AG08395 (cell line): ENCODE results near the gene TAF11L11.
"Not testable (repeated sequence)": the region's sequence is repeated elsewhere in the genome, so short reads cannot be mapped to it uniquely, and the experiment has no call there.

Source experiments
- DNase-seq: peaks from one replicate; pipeline ENCODE4 v3.0.0; 2012; ENCODE audit warnings: mixed read lengths, low spot score

Gene TAF11L11

DNA sequence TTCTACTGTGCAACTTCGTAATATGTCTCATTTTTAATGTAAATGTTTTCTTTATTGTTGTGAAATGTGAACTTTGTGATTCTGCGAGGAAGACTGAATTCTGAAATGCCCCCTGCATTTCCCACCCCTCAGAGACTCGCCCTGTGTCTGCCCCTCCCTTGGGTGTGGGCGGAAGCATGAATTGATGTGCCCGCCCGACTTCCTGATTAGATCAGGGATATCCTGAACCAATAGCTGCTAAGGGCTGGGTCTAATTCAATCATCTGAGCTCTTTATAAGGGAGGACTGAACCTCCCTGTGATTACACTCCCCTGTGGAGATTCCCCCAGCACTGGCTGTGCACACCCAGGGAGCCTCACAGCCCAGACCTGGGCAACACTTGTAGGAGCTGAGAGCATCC is at the start of gene TAF11L11:
TAF11L11 (plus strand) TSS at position 304 of the 400 bp plus-strand sequence.
- DNase-seq, result not testable (repeated sequence)

GRCh38 chr5:17585658-17586057 is 18.3 kb upstream of the TAF11L11 start, which contains the start of gene TAF11L7:
Gene TAF11L7 (minus strand): TSS chr5:17585758.
- not testable (repeated sequence) for DNase-seq

GRCh38 chr5:17590860-17591259 is 13.1 kb upstream of the TAF11L11 start, which contains the start of gene TAF11L8:
Gene TAF11L8 (minus strand): TSS chr5:17590960.
- DNase-seq, result not testable (repeated sequence)

DNA sequence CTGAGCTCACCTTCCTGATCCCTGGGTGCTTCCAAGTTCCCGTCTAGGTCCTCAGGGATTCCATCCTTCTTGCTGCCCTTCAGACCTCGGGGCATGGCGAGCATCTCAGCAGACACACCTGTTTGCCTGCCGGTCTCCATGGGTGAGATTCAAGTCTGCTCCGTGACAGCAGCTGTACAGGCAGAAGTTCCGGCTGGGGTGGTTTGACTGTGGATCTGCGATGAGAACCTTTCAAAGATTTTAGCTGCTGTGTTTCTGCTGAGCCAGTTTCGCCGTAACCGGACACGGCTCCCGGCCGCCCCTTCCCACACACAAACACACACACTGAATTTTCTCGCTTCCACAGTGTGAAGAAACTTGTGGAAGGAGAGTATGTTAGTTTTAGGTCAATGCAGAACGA is 9.7 kb upstream of the TAF11L11 start, which contains the start of gene TAF11L9:
TAF11L9 (minus strand) TSS at position 140 of the 400 bp plus-strand sequence.
- not testable (repeated sequence) for DNase-seq

GRCh38 chr5:17597728-17598127 is 6.3 kb upstream of the TAF11L11 start, which contains the start of gene TAF11L10:
Gene TAF11L10 (minus strand): TSS chr5:17597828.
- not testable (repeated sequence) for DNase-seq

GRCh38 chr5:17604951-17605350 is 968 bp downstream of the TAF11L11 start:
- no peak for DNase-seq

DNA sequence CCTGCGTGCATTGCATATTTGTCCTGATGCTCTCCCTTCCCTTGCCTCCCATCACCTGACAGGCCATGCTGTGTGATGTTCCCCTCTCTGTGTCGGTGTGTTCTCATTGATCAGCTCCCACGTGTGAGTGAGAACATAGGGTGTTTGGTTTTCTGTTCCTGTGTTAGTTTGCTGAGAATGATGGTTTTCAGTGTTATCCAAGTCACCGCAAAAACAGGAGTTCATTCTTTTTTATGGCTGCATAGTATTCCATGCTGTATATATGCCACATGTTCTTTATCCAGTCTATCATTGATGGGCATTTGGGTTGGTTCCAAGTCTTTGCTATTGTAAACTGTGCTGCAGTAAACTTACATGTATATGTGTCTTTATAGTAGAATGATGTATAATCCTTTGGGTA is 3.5 kb downstream of the TAF11L11 start:
- not testable (repeated sequence) for DNase-seq

GRCh38 chr5:17610092-17610491 is 6.1 kb downstream of the TAF11L11 start, which contains the start of gene TAF11L12:
Gene TAF11L12 (plus strand): TSS chr5:17610392.
- DNase-seq, result not testable (repeated sequence)

DNA sequence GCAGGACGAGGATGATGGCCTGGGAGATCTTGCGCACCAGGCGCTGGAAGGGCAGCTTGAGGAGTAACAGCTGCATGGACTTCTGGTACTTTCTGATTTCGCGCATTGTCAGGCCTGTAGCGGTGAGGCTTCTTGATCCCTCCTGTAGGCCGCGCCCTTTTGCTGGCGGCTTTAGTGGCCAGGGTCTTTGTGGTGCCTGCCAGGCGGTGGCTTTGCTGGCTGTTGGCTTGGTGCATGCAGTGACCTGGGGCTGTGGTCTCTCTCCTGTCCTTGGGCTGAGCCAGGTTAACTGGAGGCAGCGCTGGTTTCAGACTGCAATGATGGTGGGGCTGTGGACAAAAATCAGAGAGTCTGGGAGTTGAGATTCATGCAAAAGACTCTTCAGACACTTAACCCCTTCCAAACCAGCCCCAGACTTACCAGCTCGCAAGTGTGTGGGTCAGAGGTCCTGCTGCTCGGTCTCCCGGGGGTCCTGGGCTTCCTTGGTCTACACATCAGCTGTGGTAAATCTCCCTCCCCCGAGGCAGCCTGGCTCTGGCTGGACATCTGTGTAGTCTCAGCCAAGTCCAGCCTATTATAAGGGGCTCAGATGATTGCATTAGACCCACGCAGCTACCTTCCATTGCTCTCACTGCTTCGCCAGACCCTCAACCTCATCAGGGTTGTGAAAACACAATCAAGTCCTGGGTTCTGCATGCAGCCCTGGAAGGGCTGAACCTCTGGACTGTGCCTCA is 11.1 kb downstream of the TAF11L11 start:
- no peak for DNase-seq

DNA sequence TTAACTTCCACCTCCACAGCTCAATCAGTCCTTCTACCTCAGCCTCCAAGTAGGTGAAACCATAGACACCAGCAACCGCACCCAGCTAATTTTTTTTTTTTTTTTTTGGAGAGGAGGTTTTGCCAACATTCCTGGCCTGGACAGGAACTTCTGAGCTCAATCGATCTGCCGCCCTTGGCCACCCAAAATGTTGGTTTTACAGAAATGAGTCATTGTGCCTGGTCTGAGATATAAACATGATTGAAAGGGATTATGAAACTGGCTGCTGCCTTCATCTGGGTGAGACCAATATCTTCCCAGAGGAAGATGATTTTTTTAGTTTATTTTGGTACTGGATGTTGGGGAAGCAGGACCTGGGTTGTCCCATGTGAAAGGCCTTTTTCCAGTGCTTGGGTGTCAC is 15.4 kb downstream of the TAF11L11 start:
- no peak for DNase-seq

GRCh38 chr5:17620627-17621026 is 16.6 kb downstream of the TAF11L11 start:
- no peak for DNase-seq

GRCh38 chr5:17625686-17626085 is 21.7 kb downstream of the TAF11L11 start:
- no peak for DNase-seq

DNA sequence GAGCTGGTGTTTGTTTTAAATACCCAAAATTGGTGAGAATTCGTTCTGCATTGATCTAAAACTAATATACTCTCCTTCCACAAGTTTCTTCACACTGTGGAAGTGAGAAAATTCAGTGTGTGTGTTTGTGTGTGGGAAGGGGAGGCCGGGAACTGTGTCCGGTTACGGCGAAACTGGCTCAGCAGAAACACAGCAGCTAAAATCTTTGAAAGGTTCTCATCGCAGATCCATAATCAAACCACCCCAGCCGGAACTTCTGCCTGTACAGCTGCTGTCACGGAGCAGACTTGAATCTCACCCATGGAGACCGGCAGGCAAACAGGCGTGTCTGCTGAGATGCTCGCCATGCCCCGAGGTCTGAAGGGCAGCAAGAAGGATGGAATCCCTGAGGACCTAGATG is 27.8 kb downstream of the TAF11L11 start, which contains the start of gene TAF11L13:
TAF11L13 (plus strand) TSS at position 301 of the 400 bp plus-strand sequence.
- DNase-seq, result not testable (repeated sequence)

GRCh38 chr5:17634160-17634559 is 30.2 kb downstream of the TAF11L11 start, which contains the start of gene TAF11L14:
Gene TAF11L14 (plus strand): TSS chr5:17634460.
- no peak for DNase-seq

GRCh38 chr5:17649232-17649631 is 45.2 kb downstream of the TAF11L11 start:
- not testable (repeated sequence) for DNase-seq

DNA sequence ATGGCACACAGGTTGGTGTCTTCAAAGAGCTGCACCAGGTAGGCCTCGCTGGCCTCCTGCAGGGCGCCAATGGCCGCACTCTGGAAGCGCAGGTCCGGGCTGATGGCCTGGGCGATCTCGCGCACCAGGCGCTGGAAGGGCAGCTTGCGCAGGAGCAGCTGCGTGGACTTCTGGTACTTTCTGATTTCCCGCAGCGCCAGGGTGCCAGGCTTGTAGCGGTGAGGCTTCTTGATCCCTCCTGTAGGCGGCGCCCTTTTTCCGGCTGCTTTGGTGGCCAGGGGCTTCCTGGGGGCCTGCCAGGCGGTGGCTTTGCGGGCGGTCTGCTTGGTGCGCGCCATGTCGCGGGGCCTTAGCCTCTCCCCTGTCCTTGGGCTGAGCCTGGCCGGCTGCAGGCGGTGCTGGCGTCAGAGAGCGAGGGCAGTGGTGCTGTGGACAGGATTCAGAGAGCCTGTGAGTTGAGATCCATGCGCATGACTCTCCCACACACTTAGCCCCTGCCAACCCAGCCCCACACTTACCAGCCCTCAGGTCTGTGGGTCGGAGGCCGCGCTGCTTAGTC is 51.3 kb downstream of the TAF11L11 start:
- DNase-seq, result not testable (repeated sequence)
